ENCODE measurements around the gene IKZF4.
"Not testable (repeated sequence)": the region's sequence is repeated elsewhere in the genome, so short reads cannot be mapped to it uniquely, and the experiment has no call there.

The IKZF4 gene

DNA sequence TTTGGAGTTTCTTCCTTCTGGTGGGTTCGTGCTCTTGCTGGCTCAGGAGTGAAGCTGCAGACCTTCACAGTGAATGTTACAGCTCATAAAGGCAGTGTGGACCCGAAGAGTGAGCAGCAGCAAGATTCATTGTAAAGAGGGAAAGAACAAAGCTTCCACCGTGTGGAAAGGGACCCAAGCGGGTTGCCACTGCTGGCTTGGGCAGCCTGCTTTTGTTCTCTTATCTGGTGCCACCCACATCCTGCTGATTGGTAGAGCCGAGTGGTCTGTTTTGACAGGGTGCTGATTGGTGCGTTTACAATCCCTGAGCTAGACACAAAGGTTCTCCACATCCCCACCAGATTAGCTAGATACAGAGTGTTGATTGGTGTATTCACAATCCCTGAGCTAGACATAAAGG lies 21.3 kb upstream of the IKZF4 start:
- not testable (repeated sequence) for DNase-seq (ENCODE audit: low read depth)

DNA sequence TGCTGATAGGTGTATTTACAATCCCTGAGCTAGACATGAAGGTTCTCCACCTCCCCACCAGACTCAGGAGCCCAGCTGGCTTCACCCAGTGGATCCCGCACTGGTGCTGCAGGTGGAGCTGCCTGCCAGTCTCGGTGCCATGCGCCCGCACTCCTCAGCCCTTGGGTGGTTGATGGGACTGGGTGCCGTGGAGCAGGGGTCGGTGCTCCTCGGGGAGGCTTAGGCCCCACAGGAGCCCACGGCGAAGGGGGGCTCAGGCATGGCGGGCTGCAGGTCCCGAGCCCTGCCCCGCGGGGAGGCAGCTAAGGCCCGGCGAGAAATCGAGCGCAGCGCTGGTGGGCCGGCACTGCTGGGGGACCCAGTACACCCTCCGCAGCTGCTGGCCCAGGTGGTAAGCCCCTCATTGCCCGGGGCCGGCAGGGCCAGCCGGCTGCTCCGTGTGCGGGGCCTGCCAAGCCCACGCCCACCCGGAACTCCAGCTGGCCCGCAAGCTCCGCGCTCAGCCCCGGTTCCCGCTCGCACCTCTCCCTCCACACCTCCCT lies 20.8 kb upstream of the IKZF4 start:
- not testable (repeated sequence) for DNase-seq (ENCODE audit: low read depth)

DNA sequence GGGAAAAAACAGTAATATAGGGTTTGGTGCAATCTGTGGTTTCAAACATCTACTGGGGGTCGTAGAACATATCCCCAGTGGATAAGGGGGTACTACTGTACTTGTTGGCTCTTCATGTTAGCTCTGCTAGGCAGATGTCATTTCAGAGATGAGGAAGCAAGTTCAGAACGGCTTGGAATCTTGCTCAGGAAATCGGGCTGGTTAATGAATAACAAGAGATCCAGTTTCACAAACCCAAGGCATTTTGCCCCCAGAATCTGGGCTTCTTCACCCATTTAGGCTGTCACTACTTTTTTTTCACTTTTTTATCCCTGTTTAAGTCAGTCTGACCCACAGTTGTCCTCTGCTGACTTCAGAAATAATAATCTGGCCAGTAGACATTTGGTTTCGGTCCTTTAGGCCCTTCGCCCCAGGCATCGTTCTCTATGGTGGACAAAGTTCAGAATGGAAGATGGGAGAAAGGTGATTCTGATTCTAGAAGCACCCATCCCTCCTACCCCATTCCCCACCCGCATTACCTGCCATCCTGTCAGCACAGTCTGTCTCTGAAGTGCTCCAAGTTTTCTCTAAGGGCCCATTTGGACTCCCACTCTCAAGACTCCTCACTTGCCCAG lies 19.2 kb upstream of the IKZF4 start:
- DNase-seq (ENCODE audit: low read depth), result no peak

GRCh38 chr12:56003376-56003775 lies 17.5 kb upstream of the IKZF4 start:
- DNase-seq (ENCODE audit: low read depth), result not testable (repeated sequence)

DNA sequence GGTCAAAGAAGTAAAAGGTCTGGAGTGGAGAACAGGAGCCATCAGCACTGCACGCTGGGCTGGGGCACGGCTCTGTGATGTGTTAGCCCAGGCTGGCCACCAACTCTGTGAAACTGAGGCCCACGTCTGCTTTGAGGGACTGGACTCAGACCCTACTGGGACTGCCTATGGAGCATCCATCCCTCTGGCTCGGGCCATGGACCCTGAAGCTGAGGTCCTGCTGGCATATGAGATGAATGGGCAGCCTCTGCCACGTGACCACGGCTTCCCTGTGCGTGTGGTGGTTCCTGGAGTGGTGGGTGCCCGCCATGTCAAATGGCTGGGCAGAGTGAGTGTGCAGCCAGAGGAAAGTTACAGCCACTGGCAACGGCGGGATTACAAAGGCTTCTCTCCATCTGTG lies 16.6 kb upstream of the IKZF4 start:
- no peak for DNase-seq (ENCODE audit: low read depth)

- DNase-seq (ENCODE audit: low read depth), result no peak
Observed at GRCh38 chr12:56007564-56008559, 13.0 kb upstream of the IKZF4 start.

DNA sequence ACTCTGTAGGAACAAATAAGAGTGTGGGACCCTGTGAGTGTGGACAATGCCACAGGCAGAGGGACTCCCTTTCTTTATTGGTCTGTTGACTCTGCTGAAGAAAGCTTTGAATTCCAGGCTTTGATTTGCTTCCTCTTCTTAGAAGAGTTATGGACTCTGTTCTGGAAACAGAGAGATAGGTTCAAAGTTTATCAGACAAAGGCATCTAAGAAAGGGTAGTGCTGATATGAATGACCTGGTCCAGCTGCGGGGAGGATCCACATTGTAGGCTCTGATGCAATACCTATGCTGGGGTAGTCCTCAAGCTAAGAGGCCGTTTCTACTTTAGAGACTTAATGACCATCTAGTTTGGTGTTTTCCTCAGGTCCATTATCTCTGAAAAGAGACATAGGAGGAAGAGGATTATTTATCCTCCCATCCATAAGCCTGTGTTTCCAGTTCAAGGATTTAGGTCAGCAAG lies 10.7 kb upstream of the IKZF4 start:
- no peak for DNase-seq (ENCODE audit: low read depth)

DNA sequence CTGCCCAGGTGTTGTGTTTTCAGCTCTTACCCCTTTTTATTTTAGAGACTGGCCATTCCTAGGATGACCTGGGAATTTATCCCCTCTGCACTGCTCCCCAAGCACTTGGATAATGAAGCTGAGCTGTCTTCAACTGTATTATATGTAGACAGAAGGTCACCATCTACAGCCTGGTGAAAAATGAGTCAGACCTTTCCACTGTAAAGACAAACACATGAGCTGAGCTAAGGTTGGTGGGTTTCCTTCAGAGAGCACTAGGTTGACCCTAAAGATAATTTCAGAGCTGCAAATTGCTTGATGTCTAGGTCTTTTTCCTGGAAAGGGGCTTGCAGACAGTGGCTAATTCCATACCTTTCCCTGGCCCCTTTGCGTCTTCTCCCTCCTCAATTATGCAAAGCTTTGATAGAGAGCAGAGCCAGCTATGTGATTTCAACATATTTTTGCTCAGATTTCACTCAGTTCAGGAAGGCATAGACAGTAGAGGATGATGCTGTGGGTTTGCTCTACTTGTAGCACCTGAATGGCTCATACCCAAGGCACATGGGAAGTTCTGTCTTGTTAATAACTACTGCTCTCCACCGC lies 9.2 kb upstream of the IKZF4 start:
- no peak for DNase-seq (ENCODE audit: low read depth)

- no peak for DNase-seq (ENCODE audit: low read depth)
Observed at GRCh38 chr12:56013482-56013881, 7.4 kb upstream of the IKZF4 start.

GRCh38 chr12:56014205-56014604 lies 6.6 kb upstream of the IKZF4 start:
- no peak for DNase-seq (ENCODE audit: low read depth)

GRCh38 chr12:56017181-56017580 lies 3.7 kb upstream of the IKZF4 start:
- no peak for DNase-seq (ENCODE audit: low read depth)

DNA sequence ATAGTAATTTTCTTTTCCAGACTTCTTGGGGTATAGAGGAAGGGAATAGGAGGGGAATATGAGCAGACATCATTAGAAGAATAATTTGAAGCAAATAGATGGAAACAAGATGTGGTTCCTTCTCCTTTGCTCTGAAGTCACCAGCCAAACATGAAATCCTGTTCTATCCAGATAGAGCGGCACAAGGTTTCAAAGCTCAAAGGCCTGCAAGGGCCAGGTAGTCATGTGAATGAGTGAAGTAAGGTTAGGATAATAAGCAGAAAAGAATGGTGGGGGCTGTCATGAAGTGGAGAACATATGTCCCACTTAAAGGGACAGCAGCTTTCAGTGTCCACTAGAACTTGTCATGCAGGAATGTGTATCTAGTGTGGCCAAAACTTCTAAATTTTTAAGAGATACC lies 2.5 kb upstream of the IKZF4 start:
- DNase-seq (ENCODE audit: low read depth), result no peak

GRCh38 chr12:56021889-56022497 lies 1.1 kb downstream of the IKZF4 start:
- no peak for DNase-seq (ENCODE audit: low read depth)

- DNase-seq (ENCODE audit: low read depth), result no peak
Observed at GRCh38 chr12:56028511-56029165, 7.8 kb downstream of the IKZF4 start.

DNA sequence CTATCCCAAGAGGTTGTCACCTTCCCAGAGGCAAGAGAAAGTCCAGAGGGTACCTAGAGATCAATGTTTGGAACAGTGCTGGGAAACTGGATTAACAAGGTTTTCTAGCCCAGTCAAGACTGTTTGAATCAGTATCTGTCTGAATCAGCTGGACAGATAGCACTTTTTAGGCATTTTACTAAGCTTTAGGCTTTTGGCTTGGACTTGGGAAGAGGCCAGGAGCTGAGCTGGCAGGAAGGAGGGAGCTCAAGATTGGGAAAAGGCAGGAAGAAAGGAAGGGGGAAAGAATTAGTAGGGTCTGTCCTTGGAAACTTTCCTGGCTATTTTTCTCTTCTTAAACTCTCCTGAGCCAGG lies 8.3 kb downstream of the IKZF4 start:
- DNase-seq (ENCODE audit: low read depth), result peak; percentile 74

GRCh38 chr12:56029666-56030293 lies 8.9 kb downstream of the IKZF4 start:
- peak; percentile 67 for DNase-seq (ENCODE audit: low read depth)

- DNase-seq (ENCODE audit: low read depth), result no peak
Observed at GRCh38 chr12:56031987-56032386, 11.1 kb downstream of the IKZF4 start.

GRCh38 chr12:56034586-56035332 lies 13.9 kb downstream of the IKZF4 start:
- no peak for DNase-seq (ENCODE audit: low read depth)

DNA sequence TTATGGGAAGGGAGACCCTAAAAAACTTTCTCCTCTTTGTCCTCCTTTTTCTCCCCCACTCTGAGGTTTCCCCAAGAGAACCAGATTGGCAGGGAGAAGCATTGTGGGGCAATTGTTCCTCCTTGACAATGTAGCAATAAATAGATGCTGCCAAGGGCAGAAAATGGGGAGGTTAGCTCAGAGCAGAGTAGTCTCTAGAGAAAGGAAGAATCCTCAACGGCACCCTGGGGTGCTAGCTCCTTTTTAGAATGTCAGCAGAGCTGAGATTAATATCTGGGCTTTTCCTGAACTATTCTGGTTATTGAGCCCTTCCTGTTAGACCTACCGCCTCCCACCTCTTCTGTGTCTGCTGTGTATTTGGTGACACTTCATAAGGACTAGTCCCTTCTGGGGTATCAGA lies 16.3 kb downstream of the IKZF4 start:
- no peak for DNase-seq (ENCODE audit: low read depth)

DNA sequence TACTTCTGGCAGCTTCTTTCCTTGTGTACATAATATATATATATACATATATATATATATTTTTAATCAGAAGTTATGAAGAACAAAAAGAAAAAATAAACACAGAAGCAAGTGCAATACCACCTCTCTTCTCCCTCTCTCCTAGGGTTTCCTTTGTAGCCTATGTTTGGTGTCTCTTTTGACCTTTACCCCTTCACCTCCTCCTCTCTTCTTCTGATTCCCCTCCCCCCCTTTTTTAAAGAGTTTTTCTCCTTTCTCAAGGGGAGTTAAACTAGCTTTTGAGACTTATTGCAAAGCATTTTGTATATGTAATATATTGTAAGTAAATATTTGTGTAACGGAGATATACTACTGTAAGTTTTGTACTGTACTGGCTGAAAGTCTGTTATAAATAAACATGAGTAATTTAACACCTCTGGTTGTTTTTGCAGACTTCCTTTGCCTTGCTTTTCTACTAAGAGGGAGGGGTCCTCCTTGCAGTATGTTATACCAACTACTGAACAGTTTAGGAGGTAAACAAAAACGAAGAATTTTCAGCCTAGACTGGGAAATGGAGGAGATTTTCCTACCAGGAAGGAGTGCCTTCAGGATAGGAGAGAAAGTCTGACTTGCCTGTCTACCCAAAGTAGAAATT lies 17.3 kb downstream of the IKZF4 start:
- DNase-seq (ENCODE audit: low read depth), result no peak

Data from stromal cell of bone marrow (primary cell).